Small intestine (tissue), 7 donors: ENCODE results near the gene PTPRK. TPM values are rescaled to one million over a fixed set of nuclear protein-coding genes. Genes with fewer than 3 reads are reported as not detected.

Experiments
- DNase-seq, 2 donors: peaks; one replicate each; pipeline versions ENCODE4 v3.0.0 to v3.0.0-alpha.2; 2013
- FAIRE-seq: peaks from 2 replicates; lab custom pipeline; 2012; peaks lifted over from hg19 to GRCh38; lab: Jason Lieb, UNC
- H3K27ac ChIP-seq, 3 donors: one replicate each; pipeline ENCODE4 v1.5.1; 2013; ENCODE audit warnings: low read length in 2 of 3, mild to moderate bottlenecking in 2 of 3, control low read depth in 1 of 3, inconsistent platforms in 1 of 3, low read depth in 1 of 3, moderate library complexity in 1 of 3
- H3K27me3 ChIP-seq, 3 donors: one replicate each; pipeline ENCODE4 v1.6.1; 2013; ENCODE audit warnings: low read length in 3 of 3, inconsistent platforms in 1 of 3; ENCODE audit not compliant: control insufficient read depth in 3 of 3, insufficient read depth in 3 of 3
- H3K36me3 ChIP-seq, 3 donors: one replicate each; pipeline ENCODE4 v1.6.1; 2013; ENCODE audit warnings: low read length in 3 of 3, inconsistent platforms in 1 of 3, low read depth in 1 of 3, mild to moderate bottlenecking in 1 of 3, moderate library complexity in 1 of 3; ENCODE audit not compliant: control insufficient read depth in 3 of 3, insufficient read depth in 2 of 3
- H3K4me1 ChIP-seq, 3 donors: one replicate each; pipeline ENCODE4 v1.6.1; 2013; ENCODE audit warnings: low read length in 2 of 3, inconsistent platforms in 1 of 3, low read depth in 1 of 3, mild to moderate bottlenecking in 1 of 3, moderate library complexity in 1 of 3; ENCODE audit not compliant: control insufficient read depth in 3 of 3, insufficient read depth in 2 of 3
- H3K4me3 ChIP-seq, 3 donors: one replicate each; pipeline ENCODE4 v1.5.1; 2013; ENCODE audit warnings: low read length in 3 of 3, control low read depth in 1 of 3, inconsistent platforms in 1 of 3, low read depth in 1 of 3, mild to moderate bottlenecking in 1 of 3, moderate library complexity in 1 of 3
- H3K9me3 ChIP-seq, 2 donors: one replicate each; pipeline ENCODE4 v1.6.1; 2013; ENCODE audit warnings: low read depth in 1 of 2, low read length in 1 of 2; ENCODE audit not compliant: control insufficient read depth in 2 of 2, insufficient read depth in 1 of 2
- WGBS, 3 donors: extraction: QIAGEN DNeasy Blood & Tissue Kit; methylation state at CpG; one replicate each; pipeline ENCODE4 v1.1.7; 2013; 5-methylcytosine and 5-hydroxymethylcytosine counted together
- polyA plus RNA-seq, 4 donors: library from polyadenylated mRNA; stranded (reverse) in 3 of 4; unstranded in 1 of 4; fragments of 200-250 nt in 3 of 4; fragments of 120-200 nt in 1 of 4; gene quantifications; one replicate each; pipeline versions ENCODE4 v1.2.1 to v1.2.3, GENCODE V29; 2013
- donor health status: healthy with polysubstance abuse.
- donor health status: control.
- donor health status: control.
- donor health status: Bipolar disorder and iron deficiency.
- donor health status: healthy.

PTPRK gene
- polyA plus RNA-seq, 4 donors = 15.9 to 72.5 (median 20.6) TPM

DNA sequence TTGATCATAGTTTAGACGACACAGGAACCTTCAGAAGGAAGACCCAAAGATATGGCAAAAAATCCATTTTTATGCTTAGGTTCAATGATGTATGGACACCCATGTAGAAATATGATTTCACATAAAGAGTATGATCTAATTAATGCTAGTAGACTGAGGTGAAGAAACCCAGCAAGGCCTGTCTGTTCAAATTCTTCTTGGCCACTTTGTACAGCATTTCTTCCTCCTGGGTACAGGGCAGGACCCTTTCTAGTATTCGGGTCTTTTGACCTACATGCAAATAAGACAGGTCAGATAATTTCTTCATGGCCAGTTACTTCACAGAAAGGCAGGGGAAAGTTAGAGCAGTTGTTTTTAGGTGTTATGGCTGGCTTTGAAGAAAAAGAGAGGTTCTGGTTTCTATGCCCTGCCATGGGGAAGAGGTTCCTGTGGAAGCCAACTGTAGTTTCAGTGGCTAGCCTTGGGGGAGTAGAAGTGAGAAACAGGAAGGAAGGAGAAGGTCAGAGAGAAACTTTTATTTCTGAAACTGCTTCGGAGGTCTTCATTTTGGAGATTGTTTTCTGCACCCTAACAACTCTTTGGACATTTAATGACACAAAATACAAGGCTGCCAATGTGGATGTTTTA is 208.3 kb downstream of the PTPRK start:
- Histone ChIP-seq H3K4me1 (peaks cover 0 to 6% (median 0%) of the 10 kb centered on the region in 3 donors), H3K4me3 (no peak overlapping the region), H3K9me3 (no peaks in the 10 kb centered on the region), H3K27ac (no peak overlapping the region), H3K36me3 (no peaks in the 10 kb centered on the region), H3K27me3 (no peaks in the 10 kb centered on the region)
- WGBS, 3 donors = 80 to 92% (median 84%) methylated on average over 3 of the region's 3 CpGs
- no peak for DNase-seq
- FAIRE-seq = no peak

DNA sequence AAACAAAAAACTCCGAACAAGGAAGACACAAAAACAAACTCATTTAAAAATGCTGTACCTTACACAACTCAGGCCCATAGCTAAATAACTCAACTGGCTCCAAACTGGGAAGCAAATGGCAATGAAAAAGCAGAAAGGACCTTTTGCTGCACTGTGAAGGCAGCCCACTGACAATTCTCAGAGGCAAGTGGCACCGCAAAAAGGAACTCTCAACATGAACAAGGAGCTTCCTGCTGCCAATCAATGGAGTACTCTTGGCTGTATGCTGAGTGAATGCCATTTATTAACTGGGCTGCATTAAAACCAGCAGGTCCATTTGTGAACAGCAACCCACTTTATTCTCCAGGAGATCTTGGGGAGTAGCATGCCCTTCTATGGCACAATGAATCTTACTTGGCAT is 209.9 kb downstream of the PTPRK start:
- FAIRE-seq = no peak

DNA sequence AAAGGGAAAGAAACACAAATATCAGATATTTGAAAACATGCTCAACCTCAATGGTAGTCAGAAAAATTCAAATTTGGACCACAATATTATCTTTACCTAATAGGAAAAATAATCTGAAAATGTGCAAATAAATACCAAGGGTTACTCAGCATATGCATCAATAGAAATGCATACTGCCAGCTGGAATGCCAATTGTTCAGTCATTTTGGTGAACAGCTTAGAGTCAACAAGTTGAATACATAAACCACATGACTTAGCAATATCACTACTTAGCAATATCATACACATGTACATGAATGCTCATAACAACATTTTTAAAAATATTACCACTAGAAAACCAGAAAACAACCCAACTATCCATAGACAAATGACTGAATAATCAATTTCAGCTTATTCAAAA is 212.7 kb downstream of the PTPRK start:
- DNase-seq (no peak), FAIRE-seq (no peak)
- Histone ChIP-seq H3K9me3 (no peaks in the 10 kb centered on the region), H3K36me3 (peaks cover 0 to 3% (median 1%) of the 10 kb centered on the region in 3 donors), H3K4me3 (no peak overlapping the region), H3K4me1 (peaks cover 0 to 6% (median 0%) of the 10 kb centered on the region in 3 donors), H3K27me3 (no peaks in the 10 kb centered on the region), H3K27ac (no peak overlapping the region)

More for the DNA sequence above, 209.9 kb downstream of the PTPRK start:
- DNase-seq = no peak
- Histone ChIP-seq H3K4me1 (peaks cover 0 to 6% (median 0%) of the 10 kb centered on the region in 3 donors), H3K9me3 (no peaks in the 10 kb centered on the region), H3K4me3 (no peak overlapping the region), H3K27me3 (no peaks in the 10 kb centered on the region), H3K27ac (no peak overlapping the region), H3K36me3 (peaks cover 0 to 3% (median 0%) of the 10 kb centered on the region in 3 donors)
- WGBS, 3 donors = 75 to 99% (median 86%) methylated on average over 2 of the region's 2 CpGs

DNA sequence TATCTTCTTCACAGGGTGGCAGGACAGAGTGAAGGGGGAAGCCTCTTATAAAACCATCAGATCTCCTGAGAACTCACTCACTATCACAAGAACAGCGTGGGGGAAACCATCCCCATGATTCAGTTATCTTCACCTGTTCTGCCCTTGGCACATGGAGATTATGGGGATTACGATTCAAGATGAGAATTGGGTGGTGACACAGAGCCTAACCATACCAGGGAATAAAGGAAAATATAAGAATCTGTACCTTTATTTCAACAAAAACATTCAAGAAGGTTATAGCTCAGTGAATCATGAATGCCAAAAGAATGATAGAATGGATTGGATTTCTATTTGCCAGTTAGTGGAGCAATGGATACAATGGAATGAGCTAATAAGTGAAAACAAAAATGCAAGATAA is 214.4 kb downstream of the PTPRK start:
- FAIRE-seq (no peak), DNase-seq (no peak)
- Histone ChIP-seq H3K36me3 (peaks cover 0 to 3% (median 1%) of the 10 kb centered on the region in 3 donors), H3K4me3 (no peak overlapping the region), H3K9me3 (no peaks in the 10 kb centered on the region), H3K4me1 (peaks cover 0 to 6% (median 0%) of the 10 kb centered on the region in 3 donors), H3K27ac (no peak overlapping the region), H3K27me3 (no peaks in the 10 kb centered on the region)
- WGBS, 3 donors = 90 to 97% (median 97%) methylated on average over 2 of the region's 2 CpGs

DNA sequence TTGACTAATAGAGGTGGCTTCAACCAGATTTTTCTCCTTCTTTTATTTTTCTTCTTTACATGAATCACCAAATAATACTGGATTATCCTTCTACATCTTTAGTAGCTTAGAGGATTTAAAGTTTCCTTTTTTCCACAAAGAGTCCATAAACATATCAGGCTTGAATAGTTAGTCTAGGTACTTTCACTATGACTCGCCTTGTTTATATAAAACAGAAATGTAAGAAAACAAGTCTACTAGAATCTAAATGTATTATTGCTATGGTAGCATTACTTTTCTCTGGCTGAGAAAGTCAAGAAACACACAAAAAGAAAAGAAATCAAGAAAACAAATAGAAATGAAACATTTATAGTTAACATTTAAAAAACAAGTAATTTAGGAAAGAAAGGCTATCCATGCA is 215.2 kb downstream of the PTPRK start:
- WGBS, 3 donors = 75 to 93% (median 82%) methylated on average over 1 of the region's 1 CpG
- Histone ChIP-seq H3K27me3 (no peaks in the 10 kb centered on the region), H3K4me3 (no peak overlapping the region), H3K27ac (no peak overlapping the region), H3K9me3 (peaks cover 0 to 2% of the 10 kb centered on the region in 2 donors), H3K36me3 (peaks cover 0 to 3% (median 1%) of the 10 kb centered on the region in 3 donors), H3K4me1 (peaks cover 0 to 2% (median 0%) of the 10 kb centered on the region in 3 donors)
- DNase-seq (no peak), FAIRE-seq (no peak)

DNA sequence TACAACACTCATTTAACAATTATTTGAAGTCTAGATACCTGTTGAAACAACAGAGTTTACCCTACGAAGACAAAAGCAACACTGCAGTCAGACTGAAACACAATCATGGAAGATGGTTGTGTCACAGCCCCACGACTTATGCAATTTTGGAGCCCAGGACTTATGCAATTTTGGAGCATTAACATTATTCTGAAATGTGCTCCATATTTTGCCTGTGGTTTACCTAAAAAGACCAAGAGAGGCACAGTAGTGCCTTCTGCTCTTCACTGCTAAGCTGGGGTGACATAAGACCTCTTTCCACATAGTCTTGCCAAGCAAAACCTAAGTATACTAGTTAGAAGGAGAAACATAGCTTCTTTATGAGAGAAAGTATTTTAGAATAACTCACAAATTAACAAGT is 216.5 kb downstream of the PTPRK start:
- Histone ChIP-seq H3K9me3 (peaks cover 0 to 2% of the 10 kb centered on the region in 2 donors), H3K4me1 (no peaks in the 10 kb centered on the region), H3K4me3 (no peak overlapping the region), H3K27ac (no peak overlapping the region), H3K36me3 (peaks cover 0 to 3% (median 1%) of the 10 kb centered on the region in 3 donors), H3K27me3 (no peaks in the 10 kb centered on the region)
- DNase-seq = no peak
- 83 to 93% (median 84%) methylated on average over 2 of the region's 2 CpGs for WGBS, 3 donors
- no peak for FAIRE-seq

DNA sequence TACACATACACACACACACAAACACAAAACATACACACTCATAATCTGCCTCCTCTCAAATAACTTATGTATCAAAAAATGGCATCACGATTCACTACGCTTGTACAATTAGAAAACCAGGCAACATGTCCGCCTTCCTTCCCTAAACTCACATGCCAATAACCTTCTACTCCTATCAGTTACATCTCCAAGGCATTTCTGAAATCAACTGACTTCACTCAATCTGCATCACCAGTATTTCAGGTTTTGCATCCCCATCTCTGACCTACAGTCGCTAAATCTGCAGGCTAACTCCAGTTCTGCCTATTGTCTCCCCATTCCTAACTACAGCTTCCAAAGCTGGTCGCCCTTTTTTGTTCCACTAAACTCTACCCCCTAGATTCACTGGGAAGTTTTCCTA is 217.5 kb downstream of the PTPRK start:
- Histone ChIP-seq H3K4me3 (no peak overlapping the region), H3K4me1 (no peaks in the 10 kb centered on the region), H3K27me3 (no peaks in the 10 kb centered on the region), H3K27ac (no peak overlapping the region), H3K36me3 (peaks cover 0 to 3% (median 1%) of the 10 kb centered on the region in 3 donors), H3K9me3 (peaks cover 0 to 2% of the 10 kb centered on the region in 2 donors)
- WGBS, 3 donors = 86 to 98% (median 93%) methylated on average over 5 of the region's 5 CpGs
- FAIRE-seq = no peak
- no peak for DNase-seq

DNA sequence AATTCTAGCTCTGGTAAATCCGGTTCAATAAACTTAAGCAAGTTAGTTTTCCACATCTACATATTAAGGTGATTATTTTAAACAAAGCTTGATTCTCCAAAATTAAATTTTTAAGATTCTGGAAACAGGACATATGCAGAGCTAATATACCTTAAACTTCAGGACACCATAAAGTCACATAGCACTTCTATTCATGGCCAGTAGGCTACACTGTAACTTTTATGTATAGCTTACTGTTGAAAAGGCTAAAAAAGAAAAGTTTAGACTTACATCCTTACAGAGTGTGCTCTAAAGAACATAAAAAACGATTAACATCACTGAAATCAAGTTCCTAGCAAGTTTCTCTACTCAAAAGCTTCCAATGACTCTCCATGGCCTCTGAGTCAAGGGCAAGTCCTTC is 224.7 kb downstream of the PTPRK start:
- no peak for FAIRE-seq

DNA sequence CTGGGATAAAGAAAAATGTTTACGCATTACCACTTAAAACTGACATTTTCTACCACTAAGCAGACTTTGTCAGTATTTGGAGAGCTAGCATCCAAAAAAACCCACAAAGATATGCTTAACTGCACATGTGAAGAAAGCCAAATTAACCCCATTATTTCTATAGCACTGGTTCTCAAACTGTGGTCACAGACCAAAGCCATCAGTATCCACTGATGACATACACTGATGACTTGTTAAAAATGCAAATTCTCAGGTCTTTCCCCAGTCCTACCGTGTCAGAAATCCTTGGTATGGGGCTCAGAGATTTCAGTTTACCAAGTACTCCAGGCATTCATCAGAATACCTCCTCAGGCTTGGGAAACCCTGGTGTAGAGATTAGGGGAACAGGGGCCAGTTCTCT is 230.2 kb downstream of the PTPRK start:
- H3K4me3 ChIP-seq = no peak overlapping the region
- FAIRE-seq = no peak
- 69 to 98% (median 79%) methylated on average over 2 of the region's 2 CpGs for WGBS, 3 donors

More for the DNA sequence above, 224.7 kb downstream of the PTPRK start:
- H3K4me1 ChIP-seq = no peaks in the 10 kb centered on the region
- no peak overlapping the region for H3K27ac ChIP-seq
- H3K9me3 ChIP-seq = peaks cover 0 to under 1% of the 10 kb centered on the region in 2 donors
- no peaks in the 10 kb centered on the region for H3K27me3 ChIP-seq
- no peak for DNase-seq
- no peak overlapping the region for H3K4me3 ChIP-seq
- H3K36me3 ChIP-seq = peaks cover 0 to 2% (median 0%) of the 10 kb centered on the region in 3 donors
- whole genome bisulfite sequencing, 3 donors = 73 to 83% (median 81%) methylated on average over 2 of the region's 2 CpGs

More for the DNA sequence above, 230.2 kb downstream of the PTPRK start:
- Histone ChIP-seq H3K27me3 (no peaks in the 10 kb centered on the region), H3K27ac (no peak overlapping the region), H3K4me1 (no peaks in the 10 kb centered on the region), H3K9me3 (no peaks in the 10 kb centered on the region), H3K36me3 (peaks cover 0 to 4% (median 0%) of the 10 kb centered on the region in 3 donors)
- no peak for DNase-seq
